SK-N-MC (cell line): ENCODE data around the gene TNRC6A.

ENCODE experiments used
- EZH2 ChIP-seq: fragments of 200-600 bp; sonication (generic); IDR thresholded peaks from one replicate; pipeline ENCODE4 v1.6.1; 2017; ENCODE audit warnings: antibody characterized with exemption
- POLR2AphosphoS5 ChIP-seq: IDR thresholded peaks from 2 replicates; pipeline ENCODE4 v1.6.1; 2012; ENCODE audit warnings: mild to moderate bottlenecking, low read depth, low read length, borderline replicate concordance

GRCh38 chr16:24784121-24784520, 54.7 kb downstream of the TNRC6A start:
- TF ChIP-seq EZH2 (no peak), POLR2AphosphoS5 (no peak)
